ENCODE measurements around the gene ARHGAP44.

DNA sequence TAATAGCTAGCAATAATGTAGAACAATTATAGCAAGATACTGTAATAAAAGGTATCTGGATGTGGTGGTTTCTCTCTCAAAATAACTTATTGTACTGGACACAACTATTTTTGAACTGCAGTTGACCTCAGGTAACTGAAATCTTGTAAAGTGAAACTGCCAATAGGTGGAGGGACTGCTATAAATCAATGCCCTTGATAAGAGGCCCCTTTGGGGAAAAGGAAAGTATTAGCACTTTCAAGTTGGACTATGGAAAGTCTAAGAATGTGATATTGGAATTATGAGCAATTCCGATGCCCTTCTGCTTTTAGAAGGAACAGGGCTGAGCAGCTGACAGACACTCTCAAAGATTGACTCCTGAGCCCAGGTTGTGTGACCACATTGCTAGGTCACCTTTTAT lies 44.5 kb upstream of the ARHGAP44 start:
- TF ChIP-seq, protein P1, sequence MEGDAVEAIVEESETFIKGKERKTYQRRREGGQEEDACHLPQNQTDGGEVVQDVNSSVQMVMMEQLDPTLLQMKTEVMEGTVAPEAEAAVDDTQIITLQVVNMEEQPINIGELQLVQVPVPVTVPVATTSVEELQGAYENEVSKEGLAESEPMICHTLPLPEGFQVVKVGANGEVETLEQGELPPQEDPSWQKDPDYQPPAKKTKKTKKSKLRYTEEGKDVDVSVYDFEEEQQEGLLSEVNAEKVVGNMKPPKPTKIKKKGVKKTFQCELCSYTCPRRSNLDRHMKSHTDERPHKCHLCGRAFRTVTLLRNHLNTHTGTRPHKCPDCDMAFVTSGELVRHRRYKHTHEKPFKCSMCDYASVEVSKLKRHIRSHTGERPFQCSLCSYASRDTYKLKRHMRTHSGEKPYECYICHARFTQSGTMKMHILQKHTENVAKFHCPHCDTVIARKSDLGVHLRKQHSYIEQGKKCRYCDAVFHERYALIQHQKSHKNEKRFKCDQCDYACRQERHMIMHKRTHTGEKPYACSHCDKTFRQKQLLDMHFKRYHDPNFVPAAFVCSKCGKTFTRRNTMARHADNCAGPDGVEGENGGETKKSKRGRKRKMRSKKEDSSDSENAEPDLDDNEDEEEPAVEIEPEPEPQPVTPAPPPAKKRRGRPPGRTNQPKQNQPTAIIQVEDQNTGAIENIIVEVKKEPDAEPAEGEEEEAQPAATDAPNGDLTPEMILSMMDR (IDR thresholded peaks at IDR 0.05; ENCODE audit: borderline replicate concordance, extremely low read depth, low read length, poor library complexity, severe bottlenecking) = no peak
- TF ChIP-seq EZH2 (IDR thresholded peaks at IDR 0.05; ENCODE audit: borderline replicate concordance, low read depth, low read length, severe bottlenecking) = no peak
